ENCODE results near the gene GRK6. TPM values are rescaled to one million over a fixed set of nuclear protein-coding genes. Genes with fewer than 3 reads are reported as not detected.

Gene GRK6
- total RNA-seq, 1 experiment from 2014 or later = 75.2 TPM

DNA sequence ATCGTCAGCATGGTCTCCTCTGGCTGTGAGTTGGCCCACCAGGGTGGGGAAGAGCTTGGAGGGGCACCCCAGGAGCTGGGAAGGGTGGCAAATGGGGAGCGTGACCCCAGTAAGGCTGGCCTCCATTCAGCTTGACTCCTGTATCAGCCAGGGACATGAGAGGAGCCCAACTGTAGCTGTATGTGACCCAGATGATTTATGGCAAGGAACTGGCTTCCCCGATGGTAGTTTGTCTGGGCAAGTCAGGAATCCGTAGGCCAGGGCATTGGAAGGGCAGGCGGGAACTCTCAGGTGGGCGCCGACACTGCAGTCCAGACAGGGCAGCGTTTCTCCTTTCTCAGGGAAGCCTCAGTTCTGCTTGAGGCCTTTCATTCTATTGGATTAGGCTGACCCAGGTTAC is 39.9 kb upstream of the GRK6 start:
- no CpG with 5 or more reads among the region's 8 CpGs for WGBS (ENCODE audit: extremely low coverage, insufficient read length, low lambda C conversion rate)

More for the DNA sequence above, 39.9 kb upstream of the GRK6 start:
- Histone ChIP-seq H3T11ph (ENCODE audit: low read length) (no peak overlapping the region), H3K56ac (ENCODE audit: insufficient read length, low read depth, low read length) (no peak overlapping the region), H4K5ac (ENCODE audit: insufficient read length, low read depth, low read length) (no peak overlapping the region), H3K27ac (ENCODE audit: insufficient read length, low read depth, low read length) (no peak overlapping the region), H2AFZ (ENCODE audit: low read length) (no peak overlapping the region), H3K79me2 (ENCODE audit: insufficient read depth, low read length) (no peaks in the 10 kb centered on the region), H3K18ac (ENCODE audit: insufficient read length, low read depth, low read length) (no peak overlapping the region), H2AK5ac (ENCODE audit: insufficient read length, low read length) (no peak overlapping the region), H3K14ac (ENCODE audit: insufficient read depth, low read length) (no peak overlapping the region), H2BK20ac (ENCODE audit: low read depth, low read length, poor library complexity, severe bottlenecking) (no peak overlapping the region), H4K8ac (replicated peaks; ENCODE audit: insufficient read length, low read depth, low read length) (no peak overlapping the region), H3K9ac (ENCODE audit: extremely low read depth, insufficient read length, low read length) (no peak overlapping the region), H4K20me1 (ENCODE audit: control insufficient read depth, insufficient read depth, insufficient read length) (no peaks in the 10 kb centered on the region), H3K4me1 (ENCODE audit: insufficient read depth, low read length) (no peaks in the 10 kb centered on the region), H2BK120ac (ENCODE audit: low read depth, low read length, poor library complexity, severe bottlenecking) (no peak overlapping the region), H3K79me1 (ENCODE audit: insufficient read depth, low read depth, low read length, poor library complexity, severe bottlenecking) (no peaks in the 10 kb centered on the region), H3K23me2 (ENCODE audit: insufficient read length, low read depth, low read length, poor library complexity, severe bottlenecking) (no peaks in the 10 kb centered on the region), H3K23ac (ENCODE audit: insufficient read length, low read depth, low read length) (no peak overlapping the region), H2BK12ac (ENCODE audit: insufficient read length, low read depth, low read length) (no peak overlapping the region), H2BK5ac (ENCODE audit: insufficient read length, low read length) (no peak overlapping the region), H2BK15ac (ENCODE audit: low read depth, low read length) (no peak overlapping the region), H3K4me2 (ENCODE audit: insufficient read depth, insufficient read length, low read length) (no peak overlapping the region), H4K91ac (ENCODE audit: insufficient read length, low read depth, low read length) (no peak overlapping the region), H3K9me3 (ENCODE audit: control insufficient read depth, low read depth, low read length) (no peaks in the 10 kb centered on the region), H3K27me3 (ENCODE audit: insufficient read depth, low read length) (no peaks in the 10 kb centered on the region; the same call in 1 of the 2 replicates), H3K4ac (ENCODE audit: low read depth, low read length) (no peak overlapping the region)
- Mint-ChIP-seq H3K9me3 (no peaks in the 10 kb centered on the region; a peak in 1 of 5 replicates), H3K4me3 (no peak overlapping the region), H3K27ac (no peak overlapping the region), H3K4me1 (peaks cover 24 to 27% of the 10 kb centered on the region in 2 experiments), H3K36me3 (ENCODE audit: insufficient read depth in 1 of 3, low read depth in 3 of 3) (no peaks in the 10 kb centered on the region), H3K27me3 (ENCODE audit: low read depth) (peaks cover 76% of the 10 kb centered on the region)
- no peak for DNase-seq
- TF ChIP-seq, protein P1, sequence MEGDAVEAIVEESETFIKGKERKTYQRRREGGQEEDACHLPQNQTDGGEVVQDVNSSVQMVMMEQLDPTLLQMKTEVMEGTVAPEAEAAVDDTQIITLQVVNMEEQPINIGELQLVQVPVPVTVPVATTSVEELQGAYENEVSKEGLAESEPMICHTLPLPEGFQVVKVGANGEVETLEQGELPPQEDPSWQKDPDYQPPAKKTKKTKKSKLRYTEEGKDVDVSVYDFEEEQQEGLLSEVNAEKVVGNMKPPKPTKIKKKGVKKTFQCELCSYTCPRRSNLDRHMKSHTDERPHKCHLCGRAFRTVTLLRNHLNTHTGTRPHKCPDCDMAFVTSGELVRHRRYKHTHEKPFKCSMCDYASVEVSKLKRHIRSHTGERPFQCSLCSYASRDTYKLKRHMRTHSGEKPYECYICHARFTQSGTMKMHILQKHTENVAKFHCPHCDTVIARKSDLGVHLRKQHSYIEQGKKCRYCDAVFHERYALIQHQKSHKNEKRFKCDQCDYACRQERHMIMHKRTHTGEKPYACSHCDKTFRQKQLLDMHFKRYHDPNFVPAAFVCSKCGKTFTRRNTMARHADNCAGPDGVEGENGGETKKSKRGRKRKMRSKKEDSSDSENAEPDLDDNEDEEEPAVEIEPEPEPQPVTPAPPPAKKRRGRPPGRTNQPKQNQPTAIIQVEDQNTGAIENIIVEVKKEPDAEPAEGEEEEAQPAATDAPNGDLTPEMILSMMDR (conservative IDR thresholded peaks at IDR 0.05) = no peak
